ENCODE measurements around the gene FAM240B.
A peak's percentile ranks its signal among the peaks of the same experiment; 100 is the strongest.

The FAM240B gene

GRCh38 chr9:38720083-38720745 is at the start of gene FAM240B:
FAM240B (minus strand) TSS chr9:38720133; CDS start chr9:38703999, 16,134 bp downstream.
- no peak for TF ChIP-seq CTCF (conservative IDR thresholded peaks at IDR 0.05; ENCODE audit: control insufficient read depth, insufficient read depth, low read depth, low read length)
- peak; percentile 10 for DNase-seq (ENCODE audit: low read depth)
- no peak within 1 kb of the TSS for H3K4me3 ChIP-seq (ENCODE audit: control insufficient read depth, low read depth, low read length)

- no peak for TF ChIP-seq CTCF (conservative IDR thresholded peaks at IDR 0.05; ENCODE audit: control insufficient read depth, insufficient read depth, low read depth, low read length)
- no peak overlapping the region for H3K4me3 ChIP-seq (ENCODE audit: control insufficient read depth, low read depth, low read length)
- no peak for DNase-seq (ENCODE audit: low read depth)
Observed at GRCh38 chr9:38768351-38768761, 48.4 kb upstream of the FAM240B start.

GRCh38 chr9:38765101-38765500 is 45.2 kb upstream of the FAM240B start:
- TF ChIP-seq CTCF (conservative IDR thresholded peaks at IDR 0.05; ENCODE audit: control insufficient read depth, insufficient read depth, low read depth, low read length) = no peak
- DNase-seq (ENCODE audit: low read depth) = no peak

GRCh38 chr9:38761999-38762398 is 42.1 kb upstream of the FAM240B start:
- TF ChIP-seq CTCF (conservative IDR thresholded peaks at IDR 0.05; ENCODE audit: control insufficient read depth, insufficient read depth, low read depth, low read length) = no peak
- no peak overlapping the region for H3K4me3 ChIP-seq (ENCODE audit: control insufficient read depth, low read depth, low read length)
- no peak for DNase-seq (ENCODE audit: low read depth)

More at GRCh38 chr9:38765101-38765500, 45.2 kb upstream of the FAM240B start:
- no peak overlapping the region for H3K4me3 ChIP-seq (ENCODE audit: control insufficient read depth, low read depth, low read length)

GRCh38 chr9:38761339-38761738 is 41.4 kb upstream of the FAM240B start:
- H3K4me3 ChIP-seq (ENCODE audit: control insufficient read depth, low read depth, low read length) = no peak overlapping the region
- DNase-seq (ENCODE audit: low read depth) = no peak
- TF ChIP-seq CTCF (conservative IDR thresholded peaks at IDR 0.05; ENCODE audit: control insufficient read depth, insufficient read depth, low read depth, low read length) = no peak

- H3K4me3 ChIP-seq (ENCODE audit: control insufficient read depth, low read depth, low read length) = no peak overlapping the region
- no peak for DNase-seq (ENCODE audit: low read depth)
- no peak for TF ChIP-seq CTCF (conservative IDR thresholded peaks at IDR 0.05; ENCODE audit: control insufficient read depth, insufficient read depth, low read depth, low read length)
Observed at GRCh38 chr9:38756702-38757101, 36.8 kb upstream of the FAM240B start.

All from fibroblast of mammary gland (primary cell).